Activated T-helper 1 cell treated with anti-CD3 and anti-CD28 coated beads, Interleukin-12 subunit alpha, Interleukin-12 subunit beta, Interleukin-2, Interleukin-4 antibody, amounts not matched to agents 30 ng/mL and 10 ng/mL and 1 ng/mL, durations not matched to agents 14 hours and 24 hours and 36 hours (primary cell): ENCODE measurements around the gene KRTAP27-1. TPM values are rescaled to one million over a fixed set of nuclear protein-coding genes. Genes with fewer than 3 reads are reported as not detected.

Experiments used
- DNase-seq: peaks from one replicate; pipeline ENCODE4 v3.0.0; 2021; ENCODE audit warnings: low spot score
- H3K27ac Mint-ChIP-seq: one replicate; pipeline ENCODE4 v1.8.0; 2021; ENCODE audit warnings: mild to moderate bottlenecking, mixed read lengths
- H3K27me3 Mint-ChIP-seq: one replicate; pipeline ENCODE4 v1.8.0; 2022; ENCODE audit warnings: mild to moderate bottlenecking, moderate library complexity, mixed read lengths; ENCODE audit not compliant: insufficient read depth
- H3K36me3 Mint-ChIP-seq: one replicate; pipeline ENCODE4 v1.8.0; 2021; ENCODE audit warnings: low read depth, mixed read lengths
- H3K4me1 Mint-ChIP-seq: one replicate; pipeline ENCODE4 v1.8.0; 2021; ENCODE audit warnings: low read depth, mixed read lengths
- H3K4me3 Mint-ChIP-seq: one replicate; pipeline ENCODE4 v1.8.0; 2021; ENCODE audit warnings: mild to moderate bottlenecking, moderate library complexity, mixed read lengths
- H3K9me3 Mint-ChIP-seq: one replicate; pipeline ENCODE4 v1.8.0; 2021; ENCODE audit warnings: mixed read lengths
- intact Hi-C: fragments of 100-400 bp; cut with micrococcal nuclease; formaldehyde crosslinking; loops from one replicate; pipeline ENCODE4 v1.15.1; 2024
- total RNA-seq: library from RNA; stranded (reverse); gene quantifications from 2 replicates; pipeline ENCODE4 v1.2.3, GENCODE V29; 2022

The KRTAP27-1 gene
- total RNA-seq = not detected in 2 replicates

- no peak within 1 kb of the TSS for H3K27ac Mint-ChIP-seq
- H3K4me1 Mint-ChIP-seq = no peaks in the 10 kb centered on the region
- no peaks in the 10 kb centered on the region for H3K36me3 Mint-ChIP-seq
- intact Hi-C loops = no loop called here
- no peak within 1 kb of the TSS for H3K4me3 Mint-ChIP-seq
- no peak for DNase-seq
- no peaks in the 10 kb centered on the region for H3K27me3 Mint-ChIP-seq
- no peaks in the 10 kb centered on the region for H3K9me3 Mint-ChIP-seq
These were observed at the start of gene KRTAP27-1 for GRCh38 chr21:30337276-30337744. Gene KRTAP27-1 (minus strand): TSS chr21:30337694. CDS start chr21:30337668, 26 bp downstream.

- Mint-ChIP-seq H3K4me1 (no peaks in the 10 kb centered on the region), H3K27ac (no peak overlapping the region), H3K36me3 (no peaks in the 10 kb centered on the region), H3K27me3 (no peaks in the 10 kb centered on the region), H3K9me3 (no peaks in the 10 kb centered on the region), H3K4me3 (no peak overlapping the region)
- DNase-seq = no peak
- intact Hi-C loops = no loop called here
These were observed 44.7 kb upstream of the KRTAP27-1 start for GRCh38 chr21:30382201-30382600.

- Mint-ChIP-seq H3K9me3 (no peaks in the 10 kb centered on the region), H3K36me3 (no peaks in the 10 kb centered on the region), H3K27me3 (no peaks in the 10 kb centered on the region), H3K27ac (no peak within 1 kb of the TSS), H3K4me3 (no peak within 1 kb of the TSS), H3K4me1 (no peaks in the 10 kb centered on the region)
- no peak for DNase-seq
- intact Hi-C loops = no loop called here
These were observed 34.8 kb upstream of the KRTAP27-1 start, which contains the start of gene KRTAP13-2 for GRCh38 chr21:30372139-30372770. Gene KRTAP13-2 (minus strand): TSS chr21:30372271. CDS start chr21:30372213, 58 bp downstream.

GRCh38 chr21:30355906-30356305, 18.4 kb upstream of the KRTAP27-1 start:
- H3K27me3 Mint-ChIP-seq = no peaks in the 10 kb centered on the region
- H3K4me3 Mint-ChIP-seq = no peak overlapping the region
- H3K9me3 Mint-ChIP-seq = no peaks in the 10 kb centered on the region
- no peak overlapping the region for H3K27ac Mint-ChIP-seq
- intact Hi-C loops = no loop called here
- DNase-seq = no peak
- H3K4me1 Mint-ChIP-seq = no peaks in the 10 kb centered on the region
- no peaks in the 10 kb centered on the region for H3K36me3 Mint-ChIP-seq

- Mint-ChIP-seq H3K27ac (no peak overlapping the region), H3K27me3 (no peaks in the 10 kb centered on the region), H3K4me3 (no peak overlapping the region), H3K9me3 (no peaks in the 10 kb centered on the region), H3K36me3 (no peaks in the 10 kb centered on the region), H3K4me1 (no peaks in the 10 kb centered on the region)
- no peak for DNase-seq
- intact Hi-C loops = no loop called here
These were observed 17.0 kb upstream of the KRTAP27-1 start for GRCh38 chr21:30354308-30355005.

- Mint-ChIP-seq H3K27me3 (no peaks in the 10 kb centered on the region), H3K36me3 (no peaks in the 10 kb centered on the region), H3K9me3 (no peaks in the 10 kb centered on the region), H3K4me1 (no peaks in the 10 kb centered on the region), H3K4me3 (no peak overlapping the region), H3K27ac (no peak overlapping the region)
- DNase-seq = no peak
- intact Hi-C loops = no loop called here
These were observed 14.0 kb upstream of the KRTAP27-1 start for GRCh38 chr21:30351534-30351933.

- Mint-ChIP-seq H3K36me3 (no peaks in the 10 kb centered on the region), H3K27ac (no peak overlapping the region), H3K9me3 (no peaks in the 10 kb centered on the region), H3K4me1 (no peaks in the 10 kb centered on the region), H3K4me3 (no peak overlapping the region), H3K27me3 (no peaks in the 10 kb centered on the region)
- DNase-seq = no peak
- intact Hi-C loops = no loop called here
These were observed 12.1 kb upstream of the KRTAP27-1 start for GRCh38 chr21:30349572-30349971.

GRCh38 chr21:30348506-30348905, 11.0 kb upstream of the KRTAP27-1 start, which contains the start of gene KRTAP23-1:
Gene KRTAP23-1 (minus strand): TSS chr21:30348606. CDS start chr21:30348606, 0 bp downstream.
- no peak for DNase-seq
- Mint-ChIP-seq H3K36me3 (no peaks in the 10 kb centered on the region), H3K4me3 (no peak within 1 kb of the TSS), H3K9me3 (no peaks in the 10 kb centered on the region), H3K27ac (peak within 1 kb of the TSS; percentile 19), H3K27me3 (no peaks in the 10 kb centered on the region), H3K4me1 (no peaks in the 10 kb centered on the region)
- intact Hi-C loops = no loop called here

GRCh38 chr21:30345014-30345413, 7.5 kb upstream of the KRTAP27-1 start:
- intact Hi-C loops = no loop called here
- no peak overlapping the region for H3K27ac Mint-ChIP-seq
- no peaks in the 10 kb centered on the region for H3K36me3 Mint-ChIP-seq
- H3K4me1 Mint-ChIP-seq = no peaks in the 10 kb centered on the region
- no peaks in the 10 kb centered on the region for H3K27me3 Mint-ChIP-seq
- H3K4me3 Mint-ChIP-seq = no peak overlapping the region
- no peaks in the 10 kb centered on the region for H3K9me3 Mint-ChIP-seq
- DNase-seq = no peak

GRCh38 chr21:30340714-30341573, 3.5 kb upstream of the KRTAP27-1 start:
- Mint-ChIP-seq H3K9me3 (no peaks in the 10 kb centered on the region), H3K4me1 (no peaks in the 10 kb centered on the region), H3K36me3 (no peaks in the 10 kb centered on the region), H3K27me3 (no peaks in the 10 kb centered on the region), H3K4me3 (no peak overlapping the region), H3K27ac (no peak overlapping the region)
- intact Hi-C loops = no loop called here
- no peak for DNase-seq

- DNase-seq = no peak
- no peaks in the 10 kb centered on the region for H3K27me3 Mint-ChIP-seq
- no peak overlapping the region for H3K4me3 Mint-ChIP-seq
- H3K4me1 Mint-ChIP-seq = no peaks in the 10 kb centered on the region
- intact Hi-C loops = no loop called here
- H3K27ac Mint-ChIP-seq = no peak overlapping the region
- no peaks in the 10 kb centered on the region for H3K9me3 Mint-ChIP-seq
- H3K36me3 Mint-ChIP-seq = no peaks in the 10 kb centered on the region
These were observed 1.2 kb upstream of the KRTAP27-1 start for GRCh38 chr21:30338717-30339116.

GRCh38 chr21:30337772-30338171, 278 bp upstream of the KRTAP27-1 start:
- Mint-ChIP-seq H3K9me3 (no peaks in the 10 kb centered on the region), H3K4me3 (no peak overlapping the region), H3K27me3 (no peaks in the 10 kb centered on the region), H3K4me1 (no peaks in the 10 kb centered on the region), H3K27ac (no peak overlapping the region), H3K36me3 (no peaks in the 10 kb centered on the region)
- no peak for DNase-seq
- intact Hi-C loops = no loop called here

- Mint-ChIP-seq H3K36me3 (no peaks in the 10 kb centered on the region), H3K4me1 (no peaks in the 10 kb centered on the region), H3K4me3 (no peak overlapping the region), H3K27ac (no peak overlapping the region), H3K9me3 (no peaks in the 10 kb centered on the region), H3K27me3 (no peaks in the 10 kb centered on the region)
- DNase-seq = no peak
- intact Hi-C loops = no loop called here
These were observed 898 bp downstream of the KRTAP27-1 start for GRCh38 chr21:30336596-30336995.
